Stomach (tissue), 9 donors: ENCODE results near the gene ZNF189. TPM values are rescaled to one million over a fixed set of nuclear protein-coding genes. Genes with fewer than 3 reads are reported as not detected.

Experiments used
- DNase-seq, 2 donors: peaks; one replicate each; pipeline versions ENCODE4 v3.0.0 to v3.0.0-alpha.2; 2013 to 2019
- H3K27ac ChIP-seq, 5 donors: fragments of 200-600 bp in 4 of 5; sonication (generic) in 4 of 5; one replicate each; pipeline ENCODE4 v1.5.1; 2013 to 2019; ENCODE audit warnings: mild to moderate bottlenecking in 1 of 5, moderate library complexity in 1 of 5
- H3K27me3 ChIP-seq, 3 donors: fragments of 200-600 bp; sonication (generic); one replicate each; pipeline ENCODE4 v1.5.1; 2017 to 2019; ENCODE audit warnings: mixed run types in 1 of 3
- H3K36me3 ChIP-seq, 4 donors: fragments of 200-600 bp; sonication (generic); 1 replicate in 3 of 4; 2 replicates in 1 of 4; pipeline ENCODE4 v1.5.1; 2016 to 2019
- H3K4me1 ChIP-seq, 4 donors: fragments of 200-600 bp; sonication (generic); one replicate each; pipeline ENCODE4 v1.5.1; 2016 to 2019
- H3K4me3 ChIP-seq, 4 donors: fragments of 200-600 bp; sonication (generic) in 3 of 4; one replicate each; pipeline ENCODE4 v1.5.1; 2016 to 2019; ENCODE audit warnings: mild to moderate bottlenecking in 1 of 4
- H3K9me3 ChIP-seq, 4 donors: fragments of 200-600 bp; sonication (generic); one replicate each; pipeline ENCODE4 v1.5.1; 2016 to 2019
- EP300 ChIP-seq: sonication (generic); formaldehyde crosslinking; IDR thresholded peaks from one replicate; pipeline ENCODE4 v1.6.1; 2017; ENCODE audit warnings: antibody characterized with exemption
- POLR2A ChIP-seq, 4 donors: fragments of 450-650 bp; IDR thresholded peaks; one replicate each; pipeline ENCODE4 v1.6.1; 2016; ENCODE audit warnings: antibody characterized with exemption in 4 of 4, control low read depth in 2 of 4, mild to moderate bottlenecking in 1 of 4, moderate library complexity in 1 of 4
- POLR2AphosphoS5 ChIP-seq, 3 donors: sonication (generic); formaldehyde crosslinking; IDR thresholded peaks; one replicate each; pipeline ENCODE4 v1.6.1; 2016; ENCODE audit warnings: antibody characterized with exemption in 3 of 3
- WGBS, 5 donors: extraction: QIAGEN DNeasy Blood & Tissue Kit in 3 of 5; methylation state at CpG; one replicate each; pipeline versions ENCODE4 v1.1.5 to v1.1.7; 2013 to 2018; 5-methylcytosine and 5-hydroxymethylcytosine counted together
- intact Hi-C: fragments of 100-400 bp; cut with DNase I; formaldehyde crosslinking; loops from one replicate; pipeline ENCODE4 v1.15.1; 2023; ENCODE audit warnings: low total_unique reads
- polyA plus RNA-seq, 3 donors: library from polyadenylated mRNA; stranded (reverse); fragments of 200-250 nt; gene quantifications; one replicate each; pipeline ENCODE4 v1.2.3, GENCODE V29; 2013
- total RNA-seq, 5 donors: library from RNA; depleted of rRNA; stranded (reverse); fragments of >200 nt; gene quantifications; one replicate each; pipeline versions ENCODE4 v1.1.0 to v1.2.3, GENCODE V29; 2014 to 2016
- TF ChIP-seq, protein P1 (sequence below), 7 experiments: fragments of 450-650 bp in 4 of 7; fragments of 200-600 bp in 3 of 7; sonication (generic) in 3 of 7; IDR thresholded peaks; one replicate each; pipeline ENCODE4 v1.5.1; 2016 to 2019; ENCODE audit warnings: antibody characterized with exemption in 7 of 7, control low read depth in 2 of 7, mild to moderate bottlenecking in 1 of 7
- donor health status: healthy with polysubstance abuse.
- donor health status: Bipolar disorder and iron deficiency.
- donor health status: healthy.

Gene ZNF189
- total and polyA plus RNA-seq, 8 donors, result 5.8 to 52.2 (median 12.3) TPM

DNA sequence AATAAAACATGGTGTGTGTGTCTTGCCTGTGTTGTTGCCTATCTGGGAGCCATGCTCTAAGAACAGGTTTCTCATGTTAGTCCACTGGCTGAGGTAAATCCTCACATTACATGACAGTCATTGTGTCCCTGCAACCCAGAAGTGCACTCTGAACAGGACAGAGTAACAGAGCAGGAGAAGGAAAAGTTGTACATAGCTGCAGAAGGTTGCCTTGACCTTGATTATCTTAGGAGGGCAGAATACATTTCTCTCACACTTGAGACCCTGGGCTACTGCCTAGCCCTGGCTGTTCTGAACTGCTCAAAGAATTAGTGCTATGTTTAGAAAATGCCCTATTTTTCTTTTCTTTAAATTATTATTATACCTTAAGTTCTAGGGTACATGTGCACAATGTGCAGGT, 16.9 kb downstream of the ZNF189 start:
- Histone ChIP-seq H3K4me1 (no peaks in the 10 kb centered on the region), H3K9me3 (peaks cover 4 to 89% (median 50%) of the 10 kb centered on the region in 4 donors), H3K4me3 (no peak overlapping the region), H3K36me3 (peaks cover 0 to 43% (median 0%) of the 10 kb centered on the region in 4 donors), H3K27ac (no peak overlapping the region), H3K27me3 (no peaks in the 10 kb centered on the region)
- no peak for DNase-seq
- TF ChIP-seq, protein P1, sequence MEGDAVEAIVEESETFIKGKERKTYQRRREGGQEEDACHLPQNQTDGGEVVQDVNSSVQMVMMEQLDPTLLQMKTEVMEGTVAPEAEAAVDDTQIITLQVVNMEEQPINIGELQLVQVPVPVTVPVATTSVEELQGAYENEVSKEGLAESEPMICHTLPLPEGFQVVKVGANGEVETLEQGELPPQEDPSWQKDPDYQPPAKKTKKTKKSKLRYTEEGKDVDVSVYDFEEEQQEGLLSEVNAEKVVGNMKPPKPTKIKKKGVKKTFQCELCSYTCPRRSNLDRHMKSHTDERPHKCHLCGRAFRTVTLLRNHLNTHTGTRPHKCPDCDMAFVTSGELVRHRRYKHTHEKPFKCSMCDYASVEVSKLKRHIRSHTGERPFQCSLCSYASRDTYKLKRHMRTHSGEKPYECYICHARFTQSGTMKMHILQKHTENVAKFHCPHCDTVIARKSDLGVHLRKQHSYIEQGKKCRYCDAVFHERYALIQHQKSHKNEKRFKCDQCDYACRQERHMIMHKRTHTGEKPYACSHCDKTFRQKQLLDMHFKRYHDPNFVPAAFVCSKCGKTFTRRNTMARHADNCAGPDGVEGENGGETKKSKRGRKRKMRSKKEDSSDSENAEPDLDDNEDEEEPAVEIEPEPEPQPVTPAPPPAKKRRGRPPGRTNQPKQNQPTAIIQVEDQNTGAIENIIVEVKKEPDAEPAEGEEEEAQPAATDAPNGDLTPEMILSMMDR (IDR thresholded peaks at IDR 0.05), result no peak
- no peak for TF ChIP-seq EP300
- intact Hi-C loops, result no loop called here

DNA sequence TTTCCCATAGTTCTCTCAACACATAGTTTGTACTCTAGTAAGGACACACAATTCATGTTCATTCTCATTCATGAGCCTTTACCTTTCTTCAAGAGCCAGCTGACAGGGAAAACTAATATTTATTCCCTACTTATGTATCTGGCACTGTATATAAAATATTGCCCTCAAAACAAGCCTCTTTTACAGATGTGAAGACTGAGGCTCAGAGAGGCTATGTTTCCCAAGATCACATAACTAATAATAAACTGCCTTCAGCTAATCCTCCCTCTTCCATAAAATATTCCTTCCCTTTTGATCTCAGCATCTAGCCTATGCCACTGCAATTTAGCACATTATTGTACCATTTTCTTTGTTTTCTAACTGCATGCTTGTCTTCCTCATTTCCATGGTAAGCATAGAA, 18.7 kb downstream of the ZNF189 start:
- no peak for DNase-seq
- TF ChIP-seq EP300 (no peak), POLR2A (IDR thresholded peaks at IDR 0.05) (no peak), POLR2AphosphoS5 (IDR thresholded peaks at IDR 0.05) (no peak)
- TF ChIP-seq, protein P1 (IDR thresholded peaks at IDR 0.05), result no peak
- H3K9me3 ChIP-seq, result peaks cover 3 to 71% (median 33%) of the 10 kb centered on the region in 4 donors
- no peak overlapping the region for H3K27ac ChIP-seq
- H3K4me3 ChIP-seq, result no peak overlapping the region
- peaks cover 0 to 41% (median 0%) of the 10 kb centered on the region in 4 donors for H3K36me3 ChIP-seq
- no peaks in the 10 kb centered on the region for H3K27me3 ChIP-seq
- peaks cover 0 to 6% (median 0%) of the 10 kb centered on the region in 4 donors for H3K4me1 ChIP-seq
- intact Hi-C loops, result no loop called here

DNA sequence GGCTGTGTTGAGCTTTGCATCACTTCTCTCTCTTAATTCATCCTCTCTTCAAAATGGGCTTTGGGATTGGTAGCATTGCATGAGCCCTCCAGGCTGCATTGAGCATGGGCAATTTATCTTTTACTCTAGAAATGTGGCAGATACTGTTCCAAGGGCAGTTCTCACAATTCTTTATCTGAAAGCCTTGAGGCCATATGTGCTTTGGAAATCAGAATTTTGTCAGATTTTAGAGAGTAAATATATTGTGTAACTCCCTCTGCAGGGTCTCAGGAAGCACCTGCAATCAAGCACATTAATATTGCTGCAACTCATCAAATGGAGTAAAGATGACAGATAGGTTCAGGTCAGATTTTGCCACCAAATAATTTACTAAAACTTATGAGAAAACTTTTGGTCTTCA, 19.3 kb downstream of the ZNF189 start:
- Histone ChIP-seq H3K27ac (no peak overlapping the region), H3K4me3 (no peak overlapping the region), H3K4me1 (peaks cover 0 to 6% (median 0%) of the 10 kb centered on the region in 4 donors), H3K9me3 (peaks cover 0 to 65% (median 27%) of the 10 kb centered on the region in 4 donors), H3K27me3 (no peaks in the 10 kb centered on the region), H3K36me3 (peaks cover 0 to 36% (median 0%) of the 10 kb centered on the region in 4 donors)
- intact Hi-C loops, result no loop called here
- TF ChIP-seq, protein P1 (IDR thresholded peaks at IDR 0.05), result no peak
- TF ChIP-seq EP300 (no peak), POLR2AphosphoS5 (IDR thresholded peaks at IDR 0.05) (no peak), POLR2A (IDR thresholded peaks at IDR 0.05) (no peak)
- no peak for DNase-seq

DNA sequence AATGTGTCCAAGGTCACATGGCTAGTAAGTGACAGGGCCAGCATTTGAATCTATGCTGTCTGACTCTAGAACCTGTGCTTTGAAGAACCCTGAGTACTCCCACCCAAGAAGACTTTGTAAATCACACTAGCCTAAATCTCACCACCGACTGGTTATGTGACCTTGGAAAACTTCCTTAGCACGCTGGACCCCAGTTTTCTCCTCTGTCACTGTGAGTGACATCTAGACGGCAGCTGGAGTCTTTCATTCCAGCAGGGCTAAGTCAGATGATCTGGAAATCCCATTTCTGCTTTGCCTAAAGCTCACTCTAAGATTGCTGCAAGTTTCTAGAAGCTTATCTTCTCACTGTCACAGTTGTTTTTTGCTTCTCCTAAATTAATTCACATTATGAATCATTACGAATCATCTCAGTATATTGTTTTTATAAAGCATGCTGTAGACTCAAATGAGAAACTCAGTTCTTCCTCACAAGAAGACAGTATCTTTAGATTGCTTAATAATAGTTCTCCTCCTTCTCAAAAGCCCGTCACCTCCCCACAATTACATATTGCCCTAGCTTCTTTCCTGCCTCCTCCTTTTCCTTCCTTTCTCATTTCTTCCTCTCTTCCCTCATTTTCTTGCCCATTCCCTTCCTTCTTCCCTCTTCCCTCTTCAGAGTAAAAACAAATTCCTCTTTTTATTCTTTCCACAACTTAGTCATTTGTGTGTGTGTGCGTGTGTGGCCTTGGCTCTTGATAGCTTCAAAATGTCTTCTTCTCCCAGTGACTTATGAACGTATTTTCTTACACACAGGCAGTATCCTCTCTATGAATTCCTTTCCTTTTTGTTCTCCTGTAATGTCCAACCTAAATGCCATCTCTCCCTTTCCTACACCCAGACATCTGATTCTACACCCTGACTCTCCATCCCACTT, 20.1 kb downstream of the ZNF189 start:
- Histone ChIP-seq H3K4me3 (no peak overlapping the region), H3K4me1 (peaks cover 0 to 6% (median 0%) of the 10 kb centered on the region in 4 donors), H3K9me3 (peaks cover 0 to 57% (median 20%) of the 10 kb centered on the region in 4 donors), H3K27ac (no peak overlapping the region), H3K27me3 (no peaks in the 10 kb centered on the region), H3K36me3 (peaks cover 0 to 36% (median 0%) of the 10 kb centered on the region in 4 donors)
- no peak for DNase-seq
- intact Hi-C loops, result no loop called here
- TF ChIP-seq POLR2A (IDR thresholded peaks at IDR 0.05) (no peak), EP300 (no peak), POLR2AphosphoS5 (IDR thresholded peaks at IDR 0.05) (no peak)
- TF ChIP-seq, protein P1 (IDR thresholded peaks at IDR 0.05), result no peak
- WGBS, 5 donors, result 72 to 85% (median 80%) methylated on average over 7 of the region's 7 CpGs
